ENCODE results near the gene RPP25L.

The RPP25L gene

GRCh38 chr9:34570376-34570775 is 41.5 kb downstream of the RPP25L start:
- DNase-seq: no peak

GRCh38 chr9:34568774-34569173 is 43.1 kb downstream of the RPP25L start:
- no peak for DNase-seq

- DNase-seq: no peak
Observed at GRCh38 chr9:34568133-34568532, 43.8 kb downstream of the RPP25L start.

DNA sequence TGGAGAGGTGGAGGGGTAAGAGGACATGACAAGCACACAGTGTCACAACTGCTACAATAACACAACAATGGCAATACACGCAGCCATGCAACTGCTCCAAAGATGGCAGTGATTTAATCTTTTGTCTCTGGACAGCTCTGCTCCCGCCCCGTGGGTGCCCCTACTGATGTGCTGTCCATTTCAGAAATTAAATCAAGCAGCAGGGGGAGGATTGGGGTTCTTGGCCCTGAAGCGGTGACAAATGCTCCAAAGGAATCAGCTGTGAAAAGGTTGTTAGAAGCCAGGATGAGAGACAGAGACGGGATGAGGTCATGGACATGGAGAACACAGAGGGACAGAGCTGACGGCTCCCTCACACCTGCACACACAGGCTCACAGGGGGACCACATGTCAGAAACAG is 44.9 kb downstream of the RPP25L start:
- DNase-seq: no peak

DNA sequence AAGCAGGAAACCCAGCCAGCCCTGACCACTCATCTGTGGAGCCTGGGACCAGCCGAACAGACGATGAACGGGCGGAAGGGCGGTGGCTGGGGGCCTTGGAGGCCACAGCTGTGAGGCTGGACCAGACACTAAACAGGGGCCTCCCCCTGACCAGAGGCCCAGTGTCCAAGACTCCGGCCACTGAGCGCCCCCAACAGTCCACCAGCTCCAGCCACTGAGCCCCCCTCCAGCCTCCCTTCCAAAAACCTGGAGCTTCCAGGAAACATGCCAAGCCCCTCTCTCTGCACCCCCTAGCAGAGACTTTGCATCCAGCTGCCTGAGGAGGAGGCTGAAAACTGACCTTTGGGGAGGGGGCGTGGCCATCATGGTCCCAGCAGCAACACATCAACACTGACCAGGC is 45.6 kb downstream of the RPP25L start:
- no peak for DNase-seq

- no peak for DNase-seq
Observed at GRCh38 chr9:34565856-34566255, 46.0 kb downstream of the RPP25L start.

- DNase-seq: no peak
Observed at GRCh38 chr9:34564617-34565016, 47.3 kb downstream of the RPP25L start.

DNA sequence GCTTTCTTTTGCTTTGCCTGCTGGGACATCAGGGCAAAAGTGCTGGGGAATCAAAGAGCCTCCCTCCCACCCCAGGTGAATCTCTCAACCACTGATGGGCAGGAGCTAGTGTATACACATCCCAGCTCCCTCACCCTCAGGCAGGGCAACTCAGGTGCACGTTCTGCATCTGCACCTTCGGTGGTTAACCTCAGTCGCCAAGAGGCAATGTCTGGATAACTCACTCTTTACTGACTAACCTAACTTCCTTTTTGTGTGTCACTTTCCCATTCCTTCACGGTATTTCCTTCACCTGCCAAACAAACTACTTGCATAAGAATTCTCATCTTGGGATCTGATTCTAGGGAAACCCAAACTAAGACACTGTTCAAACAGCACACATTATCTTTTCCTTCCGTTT is 48.6 kb downstream of the RPP25L start:
- no peak for DNase-seq

DNA sequence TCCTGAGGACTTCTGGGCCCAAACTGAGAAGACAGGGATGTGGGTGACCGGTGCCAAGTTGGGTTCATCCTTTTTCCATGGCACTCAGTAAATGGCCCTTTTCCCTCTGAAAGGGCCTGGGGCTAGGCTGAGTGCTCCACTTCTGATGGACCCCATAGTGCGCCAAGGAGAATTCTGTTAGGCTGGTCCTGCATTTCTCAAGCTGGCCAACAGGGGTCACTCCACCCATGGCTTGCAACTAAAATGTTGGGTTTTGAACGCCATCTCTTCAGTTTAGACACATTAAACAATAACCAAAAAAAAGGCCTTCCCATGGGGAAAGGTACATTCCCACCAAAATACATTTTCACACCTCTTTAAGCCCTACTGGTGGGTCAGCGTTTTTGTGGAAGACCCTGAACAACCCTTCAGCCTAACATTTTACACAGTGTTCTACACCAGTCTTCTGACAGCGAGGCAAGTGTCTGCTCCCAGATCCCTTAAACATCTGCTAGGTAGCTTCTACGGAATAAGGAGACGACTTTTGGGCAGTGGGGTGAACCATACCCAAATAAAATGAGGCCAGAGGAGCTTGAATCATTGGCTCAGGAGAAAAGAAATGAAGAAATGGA is 49.7 kb downstream of the RPP25L start:
- DNase-seq: no peak

DNA sequence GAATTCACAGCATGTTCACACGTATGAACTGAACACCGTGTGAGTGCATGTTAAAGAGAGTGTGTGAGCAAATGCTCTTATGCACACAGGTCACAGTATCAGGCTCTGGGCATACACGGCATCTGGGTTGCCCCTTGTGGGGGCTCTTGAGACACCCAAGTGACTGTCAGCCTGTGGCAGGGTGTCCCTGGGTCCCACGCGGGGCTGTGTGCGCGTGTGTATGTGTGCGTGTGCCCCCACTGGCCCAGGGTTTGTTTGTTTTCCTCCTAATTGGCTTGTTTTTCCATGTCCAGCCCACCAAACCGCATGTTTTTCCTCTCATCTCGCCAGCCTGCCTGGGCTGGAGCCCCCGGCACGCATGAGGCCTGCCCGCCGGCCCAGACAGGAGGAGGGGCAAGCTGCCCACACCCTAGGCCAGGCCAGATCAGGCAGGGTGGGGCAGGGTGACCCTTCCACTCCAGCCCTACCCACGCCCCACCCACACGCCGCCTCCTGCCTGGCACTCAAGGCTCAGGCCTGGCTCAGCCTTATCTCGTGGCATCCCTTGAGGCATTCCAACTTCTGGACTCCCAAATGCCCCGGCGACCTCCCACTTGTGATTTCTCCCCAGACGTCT is 51.2 kb downstream of the RPP25L start:
- no peak for DNase-seq
